Ascending aorta (tissue), 2 donors: ENCODE results near the gene ZNF691. TPM values are rescaled to one million over a fixed set of nuclear protein-coding genes. Genes with fewer than 3 reads are reported as not detected.

Experiments used
- DNase-seq, 2 donors: peaks; one replicate each; pipeline ENCODE4 v3.0.0-alpha.2; 2019; ENCODE audit warnings: low spot score in 2 of 2
- H3K27ac ChIP-seq, 2 donors: fragments of 200-600 bp; sonication (generic); one replicate each; pipeline ENCODE4 v1.5.1; 2016 to 2017; ENCODE audit warnings: mild to moderate bottlenecking in 1 of 2
- H3K27me3 ChIP-seq: fragments of 200-600 bp; sonication (generic); one replicate; pipeline ENCODE4 v1.5.1; 2017
- H3K36me3 ChIP-seq, 2 donors: fragments of 200-600 bp; sonication (generic); one replicate each; pipeline ENCODE4 v1.5.1; 2016
- H3K4me1 ChIP-seq, 2 donors: fragments of 200-600 bp; sonication (generic); one replicate each; pipeline ENCODE4 v1.5.1; 2016 to 2017; ENCODE audit warnings: mild to moderate bottlenecking in 1 of 2
- H3K4me3 ChIP-seq, 2 donors: fragments of 200-600 bp; sonication (generic); one replicate each; pipeline ENCODE4 v1.5.1; 2016 to 2017; ENCODE audit warnings: mild to moderate bottlenecking in 1 of 2
- H3K9me3 ChIP-seq, 2 donors: fragments of 200-600 bp; sonication (generic); one replicate each; pipeline ENCODE4 v1.5.1; 2016
- CTCF ChIP-seq, 3 experiments: fragments of 200-600 bp in 2 of 3; fragments of 450-650 bp in 1 of 3; sonication (generic) in 2 of 3; IDR thresholded peaks; one replicate each; pipeline ENCODE4 v1.5.1; 2016 to 2019; ENCODE audit warnings: antibody characterized with exemption in 3 of 3, mild to moderate bottlenecking in 1 of 3, moderate library complexity in 1 of 3
- intact Hi-C: fragments of 100-400 bp; cut with DNase I; formaldehyde crosslinking; loops from one replicate; pipeline ENCODE4 v1.15.1; 2023
- total RNA-seq: library from RNA; depleted of rRNA; stranded (reverse); fragments of >200 nt; gene quantifications from one replicate; pipeline ENCODE4 v1.1.0, GENCODE V29; 2016

Gene ZNF691
- total RNA-seq, 1 donor from 2014 or later: 14.7 TPM

DNA sequence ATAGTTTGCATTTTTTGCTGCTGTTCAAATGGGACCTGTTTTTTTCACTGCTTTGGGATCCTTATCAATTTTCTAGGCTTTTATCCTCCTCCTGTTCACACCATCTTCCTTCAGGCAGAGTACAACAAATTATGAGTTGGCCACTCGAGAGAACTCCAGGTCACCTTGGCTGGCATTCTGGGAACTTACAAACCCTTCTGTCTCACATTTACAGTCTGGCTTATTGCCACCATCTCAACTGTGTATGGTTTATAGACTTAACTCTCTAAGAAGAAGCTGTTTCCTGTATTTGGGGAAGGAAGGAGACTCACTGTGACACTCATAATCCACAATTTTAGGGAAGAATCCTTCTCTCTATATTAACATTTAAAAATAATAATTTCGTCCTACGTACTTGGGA is 5.4 kb upstream of the ZNF691 start:
- intact Hi-C loops: loop anchor here (10.0 kb wide), 2 partner anchors 386 to 514 kb away; partner anchors contain the start of genes CDC20, PPCS and ZMYND12
- Histone ChIP-seq H3K27me3 (no peaks in the 10 kb centered on the region), H3K36me3 (peaks cover 0 to 3% of the 10 kb centered on the region in 2 donors), H3K4me3 (no peak overlapping the region), H3K9me3 (no peaks in the 10 kb centered on the region), H3K4me1 (peaks cover 0 to 5% of the 10 kb centered on the region in 2 donors), H3K27ac (no peak overlapping the region)
- DNase-seq: no peak
- TF ChIP-seq CTCF (IDR thresholded peaks at IDR 0.05): no peak

DNA sequence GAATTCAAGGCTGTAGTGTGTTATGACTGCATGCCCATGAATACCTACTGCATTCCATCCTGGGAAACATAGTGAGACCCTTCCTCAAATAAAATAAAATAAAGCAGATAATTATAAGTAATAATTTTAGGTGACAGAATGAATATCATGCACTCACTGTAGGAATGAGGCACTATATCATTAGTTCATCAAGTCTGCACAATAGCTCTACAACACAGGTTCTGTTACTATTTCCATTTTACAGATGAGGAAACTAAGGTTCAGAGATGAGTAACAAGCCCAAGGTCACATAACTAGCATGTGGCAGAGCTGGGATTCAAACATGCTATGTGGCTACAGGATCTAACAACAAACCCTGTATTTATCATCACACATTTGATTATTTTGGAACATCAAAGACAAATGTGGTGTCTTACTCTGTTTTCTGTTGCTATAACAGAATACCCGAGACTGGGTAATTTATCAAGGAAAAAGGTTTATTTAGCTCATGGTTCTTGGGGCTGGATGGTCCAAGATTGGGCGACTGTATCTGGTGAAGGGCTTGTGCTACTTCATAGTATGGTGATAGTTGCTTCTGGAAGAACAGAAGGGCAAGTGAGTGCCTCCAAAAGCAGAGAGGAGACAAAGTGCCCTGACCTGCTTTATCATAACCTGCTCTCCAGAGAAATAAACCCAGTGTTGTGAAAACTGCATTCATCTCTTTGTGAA is 4.8 kb upstream of the ZNF691 start:
- no peak for TF ChIP-seq CTCF (IDR thresholded peaks at IDR 0.05)
- intact Hi-C loops: loop anchor here (10.0 kb wide), 2 partner anchors 387 to 513 kb away; partner anchors contain the start of genes CDC20, PPCS and ZMYND12
- peaks cover 0 to 3% of the 10 kb centered on the region in 2 donors for H3K36me3 ChIP-seq

DNA sequence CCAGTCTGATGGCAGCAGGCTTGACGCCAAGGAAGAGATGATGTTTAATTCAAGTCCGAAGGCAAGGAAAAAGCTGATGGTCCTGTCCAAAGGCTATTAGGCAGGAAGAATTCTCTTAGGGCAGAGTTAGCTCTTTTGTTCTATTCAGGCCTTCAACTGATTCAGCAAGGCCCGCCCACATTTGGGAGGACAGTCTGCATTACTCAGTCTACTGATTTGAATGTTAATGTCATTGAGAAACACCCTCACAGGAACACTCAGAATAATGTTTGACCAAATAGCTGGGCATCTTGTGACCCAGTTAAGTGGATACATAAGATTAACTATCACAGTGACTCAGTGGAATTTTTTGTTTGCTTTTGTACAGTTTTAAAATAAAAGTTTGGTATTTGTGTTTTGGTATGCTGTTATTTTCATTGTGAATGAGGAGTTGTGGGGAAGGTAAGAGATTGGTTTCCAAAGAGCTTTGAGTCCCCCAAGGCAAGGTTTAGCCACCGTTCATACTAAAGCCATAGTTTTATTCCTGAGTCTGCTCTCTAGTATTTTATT is 1.7 kb upstream of the ZNF691 start:
- Histone ChIP-seq H3K27ac (no peak overlapping the region), H3K36me3 (peaks cover 3 to 7% of the 10 kb centered on the region in 2 donors), H3K4me3 (no peak overlapping the region), H3K9me3 (no peaks in the 10 kb centered on the region), H3K27me3 (no peaks in the 10 kb centered on the region), H3K4me1 (peaks cover 0 to 14% of the 10 kb centered on the region in 2 donors)
- TF ChIP-seq CTCF (IDR thresholded peaks at IDR 0.05): no peak
- DNase-seq: no peak
- intact Hi-C loops: loop anchor here (5.0 to 10.0 kb wide), 4 partner anchors 118 to 510 kb away; partner anchors contain the start of genes CDC20, PPCS and ZMYND12

More for the DNA sequence above, 4.8 kb upstream of the ZNF691 start:
- Histone ChIP-seq H3K4me1 (peaks cover 0 to 5% of the 10 kb centered on the region in 2 donors), H3K27me3 (no peaks in the 10 kb centered on the region), H3K27ac (no peak overlapping the region), H3K4me3 (no peak overlapping the region), H3K9me3 (no peaks in the 10 kb centered on the region)
- no peak for DNase-seq

- Histone ChIP-seq H3K4me1 (peaks cover 0 to 14% of the 10 kb centered on the region in 2 donors), H3K4me3 (peak overlapping the region in 1 of 2 donors; percentile 82), H3K27me3 (no peaks in the 10 kb centered on the region), H3K36me3 (peaks cover 3 to 12% of the 10 kb centered on the region in 2 donors), H3K27ac (no peak overlapping the region), H3K9me3 (no peaks in the 10 kb centered on the region)
- DNase-seq: no peak
- intact Hi-C loops: loop anchor here (5.0 to 10.0 kb wide), 4 partner anchors 117 to 510 kb away; partner anchors contain the start of genes CDC20, PPCS and ZMYND12
- no peak for TF ChIP-seq CTCF (IDR thresholded peaks at IDR 0.05)
These were observed 1.2 kb upstream of the ZNF691 start for GRCh38 chr1:42845193-42845592.

DNA sequence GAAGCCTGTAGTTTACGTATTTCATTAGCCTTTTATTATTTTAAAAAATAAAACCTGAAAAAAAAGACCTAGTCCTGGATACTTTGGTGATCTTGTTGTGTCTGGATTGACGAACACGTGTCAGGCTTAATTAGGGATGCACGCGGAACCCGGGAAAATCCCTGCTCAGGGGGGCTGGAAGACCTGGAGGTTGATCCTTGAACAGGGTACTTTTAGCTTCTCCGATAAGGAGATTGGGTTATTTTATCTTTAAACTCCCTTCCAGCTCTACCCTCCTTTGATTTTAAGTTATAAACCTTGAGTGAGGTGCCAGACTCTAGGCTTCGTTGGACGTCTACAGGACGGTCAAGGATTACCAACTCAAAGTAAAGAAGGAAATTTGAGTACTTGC is 552 bp upstream of the ZNF691 start:
- H3K4me3 ChIP-seq: peak overlapping the region; percentile 81 to 82
- H3K27ac ChIP-seq: peak overlapping the region; percentile 40 to 52
- DNase-seq: no peak
- TF ChIP-seq CTCF (IDR thresholded peaks at IDR 0.05): no peak
- peaks cover 0 to 14% of the 10 kb centered on the region in 2 donors for H3K4me1 ChIP-seq
- H3K9me3 ChIP-seq: no peaks in the 10 kb centered on the region
- no peaks in the 10 kb centered on the region for H3K27me3 ChIP-seq
- intact Hi-C loops: loop anchor here (1.0 to 10.0 kb wide), 9 partner anchors 29 to 509 kb away; partner anchors contain the start of genes C1orf50, CDC20, CFAP57 and EBNA1BP2
- H3K36me3 ChIP-seq: peaks cover 7 to 19% of the 10 kb centered on the region in 2 donors
